Left ventricle myocardium inferior (tissue), 1 donor: ENCODE data around the gene P4HA3. TPM values are rescaled to one million over a fixed set of nuclear protein-coding genes. Genes with fewer than 3 reads are reported as not detected.

ENCODE experiments used
- DNase-seq: peaks from one replicate; pipeline ENCODE4 v3.0.0-alpha.2; 2020
- H3K27ac ChIP-seq: fragments of 200-600 bp; replicated peaks from 2 replicates; pipeline ENCODE4 v1.8.0; 2021
- H3K27me3 ChIP-seq: fragments of 200-600 bp; 2 replicates; pipeline ENCODE4 v1.8.0; 2021; ENCODE audit warnings: low read depth
- H3K36me3 ChIP-seq: fragments of 200-600 bp; 2 replicates; pipeline ENCODE4 v1.8.0; 2021
- H3K4me1 ChIP-seq: fragments of 200-600 bp; 2 replicates; pipeline ENCODE4 v1.8.0; 2021
- H3K4me3 ChIP-seq: fragments of 200-600 bp; 2 replicates; pipeline ENCODE4 v1.8.0; 2021; ENCODE audit warnings: mild to moderate bottlenecking, moderate library complexity
- H3K9me3 ChIP-seq: fragments of 200-600 bp; replicated peaks from 2 replicates; pipeline ENCODE4 v1.8.0; 2021
- CTCF ChIP-seq: fragments of 200-600 bp; IDR thresholded peaks from 2 replicates; pipeline ENCODE4 v1.8.0; 2021; ENCODE audit warnings: antibody characterized with exemption, mild to moderate bottlenecking, borderline replicate concordance
- intact Hi-C: fragments of 100-400 bp; cut with micrococcal nuclease; formaldehyde crosslinking; loops from one replicate; pipeline ENCODE4 v1.11.0; 2022
- total RNA-seq: library from RNA; stranded (reverse); fragmentation: NEBNext Ultra II Directional; extraction: Animal tissue kit (Norgen Biotek cat#: 25700); gene quantifications from one replicate; pipeline ENCODE4 v1.2.1, GENCODE V29; 2021
- donor health status: DM: no; HTN: yes; CAD: no; lungs with severe emphysema.

The P4HA3 gene
- total RNA-seq, 1 donor from 2014 or later = 0.16 TPM

- H3K27ac ChIP-seq = no peak overlapping the region
- H3K36me3 ChIP-seq = no peaks in the 10 kb centered on the region
- intact Hi-C loops = no loop called here
- H3K4me3 ChIP-seq = no peak overlapping the region
- H3K9me3 ChIP-seq = no peaks in the 10 kb centered on the region
- H3K4me1 ChIP-seq = no peaks in the 10 kb centered on the region
- DNase-seq = no peak
- H3K27me3 ChIP-seq = no peaks in the 10 kb centered on the region
- TF ChIP-seq CTCF = no peak
Observed at GRCh38 chr11:74297484-74297883, 14.0 kb downstream of the P4HA3 start.

- Histone ChIP-seq H3K4me1 (no peaks in the 10 kb centered on the region), H3K27me3 (no peaks in the 10 kb centered on the region), H3K36me3 (no peaks in the 10 kb centered on the region), H3K4me3 (no peak overlapping the region), H3K9me3 (no peaks in the 10 kb centered on the region), H3K27ac (no peak overlapping the region)
- DNase-seq = no peak
- intact Hi-C loops = no loop called here
- no peak for TF ChIP-seq CTCF
Observed at GRCh38 chr11:74288911-74289310, 22.5 kb downstream of the P4HA3 start.

- no peaks in the 10 kb centered on the region for H3K9me3 ChIP-seq
- DNase-seq = no peak
- H3K4me1 ChIP-seq = no peaks in the 10 kb centered on the region
- H3K27me3 ChIP-seq = no peaks in the 10 kb centered on the region
- intact Hi-C loops = no loop called here
- no peak overlapping the region for H3K27ac ChIP-seq
- H3K4me3 ChIP-seq = no peak overlapping the region
- no peaks in the 10 kb centered on the region for H3K36me3 ChIP-seq
- no peak for TF ChIP-seq CTCF
Observed at GRCh38 chr11:74288161-74288560, 23.3 kb downstream of the P4HA3 start.

GRCh38 chr11:74284466-74284865 lies 27.0 kb downstream of the P4HA3 start:
- H3K27me3 ChIP-seq = no peaks in the 10 kb centered on the region
- H3K9me3 ChIP-seq = no peaks in the 10 kb centered on the region
- DNase-seq = no peak
- H3K4me3 ChIP-seq = no peak overlapping the region
- intact Hi-C loops = no loop called here
- no peak overlapping the region for H3K27ac ChIP-seq
- no peaks in the 10 kb centered on the region for H3K36me3 ChIP-seq
- H3K4me1 ChIP-seq = no peaks in the 10 kb centered on the region
- no peak for TF ChIP-seq CTCF

- Histone ChIP-seq H3K36me3 (no peaks in the 10 kb centered on the region), H3K4me1 (no peaks in the 10 kb centered on the region), H3K4me3 (no peak overlapping the region), H3K9me3 (no peaks in the 10 kb centered on the region), H3K27ac (no peak overlapping the region), H3K27me3 (no peaks in the 10 kb centered on the region)
- intact Hi-C loops = no loop called here
- no peak for TF ChIP-seq CTCF
- DNase-seq = no peak
Observed at GRCh38 chr11:74283580-74284180, 27.8 kb downstream of the P4HA3 start.

- no peak overlapping the region for H3K4me3 ChIP-seq
- no peak for DNase-seq
- no peaks in the 10 kb centered on the region for H3K4me1 ChIP-seq
- no peaks in the 10 kb centered on the region for H3K27me3 ChIP-seq
- H3K36me3 ChIP-seq = no peaks in the 10 kb centered on the region
- H3K27ac ChIP-seq = no peak overlapping the region
- no peak for TF ChIP-seq CTCF
- intact Hi-C loops = no loop called here
- no peaks in the 10 kb centered on the region for H3K9me3 ChIP-seq
Observed at GRCh38 chr11:74282914-74283371, 28.5 kb downstream of the P4HA3 start.
